Erythroblast (primary cell): ENCODE results near the gene WDFY2.

Source experiments
- GATA1 ChIP-seq: IDR thresholded peaks from 2 replicates; pipeline ENCODE4 v1.6.1; 2011; ENCODE audit warnings: low read depth, mild to moderate bottlenecking, control low read depth, low read length, moderate library complexity
- POLR2A ChIP-seq: IDR thresholded peaks from 2 replicates; pipeline ENCODE4 v1.6.1; 2011; ENCODE audit warnings: mild to moderate bottlenecking, low read length

GRCh38 chr13:51629491-51630287 lies 45.4 kb downstream of the WDFY2 start:
- TF ChIP-seq POLR2A, result no peak
- TF ChIP-seq GATA1, result no peak
